HepG2 (cell line): Measurements from ENCODE around the gene MYORG. TPM values are rescaled to one million over a fixed set of nuclear protein-coding genes. Genes with fewer than 3 reads are reported as not detected.

Experiments used
- EP300 ChIP-seq, 3 experiments: sonication (generic) in 1 of 3; formaldehyde crosslinking in 1 of 3; IDR thresholded peaks; 2 replicates each; pipeline versions ENCODE4 v1.5.1 to v1.6.1; 2011 to 2020; ENCODE audit warnings: low read depth in 2 of 3, low read length in 2 of 3, borderline replicate concordance in 1 of 3, improper control_type of control experiment in 1 of 3, mild to moderate bottlenecking in 1 of 3, missing genetic modification reagents in 1 of 3, moderate library complexity in 1 of 3
- GABPB1 ChIP-seq: IDR thresholded peaks from 2 replicates; pipeline ENCODE4 v1.6.1; 2016; ENCODE audit warnings: mild to moderate bottlenecking, missing genetic modification reagents, moderate library complexity, missing compliant biosample characterization
- LCORL ChIP-seq, 2 experiments: fragments of 450-650 bp in 1 of 2; sonication (generic) in 1 of 2; formaldehyde crosslinking in 1 of 2; IDR thresholded peaks; 2 replicates each; pipeline versions ENCODE4 v1.5.0 to v1.6.1; 2017 to 2020; ENCODE audit warnings: antibody characterized with exemption in 1 of 2, missing genetic modification reagents in 1 of 2
- MEF2D ChIP-seq: sonication (generic); formaldehyde crosslinking; IDR thresholded peaks from 2 replicates; pipeline ENCODE4 v1.5.1; 2020; ENCODE audit warnings: mild to moderate bottlenecking, missing genetic modification reagents
- MEIS1 ChIP-seq: sonication (generic); formaldehyde crosslinking; IDR thresholded peaks from 2 replicates; pipeline ENCODE4 v1.9.0; 2021; ENCODE audit warnings: mild to moderate bottlenecking, missing genetic modification reagents, moderate library complexity, borderline replicate concordance
- MXI1 ChIP-seq: IDR thresholded peaks from 3 replicates; pipeline ENCODE4 v1.6.1; 2012; ENCODE audit warnings: low read depth, low read length, inconsistent platforms, borderline replicate concordance
- NONO ChIP-seq, 2 experiments: fragments of 450-650 bp in 1 of 2; sonication (generic) in 1 of 2; formaldehyde crosslinking in 1 of 2; IDR thresholded peaks in 1 of 2; conservative IDR thresholded peaks in 1 of 2; 2 replicates each; pipeline versions ENCODE4 v1.6.1 to v1.8.0; 2017 to 2022; ENCODE audit warnings: mild to moderate bottlenecking in 1 of 2, missing genetic modification reagents in 1 of 2, moderate library complexity in 1 of 2
- PHF21A ChIP-seq: sonication (generic); formaldehyde crosslinking; IDR thresholded peaks from 2 replicates; pipeline ENCODE4 v1.5.0; 2020; ENCODE audit warnings: mild to moderate bottlenecking, missing genetic modification reagents
- POLR2G ChIP-seq: fragments of 200-400 bp; formaldehyde crosslinking; IDR thresholded peaks from 2 replicates; pipeline ENCODE4 v1.6.1; 2018; ENCODE audit warnings: mild to moderate bottlenecking, low read depth, low read length, moderate library complexity
- SMC3 ChIP-seq: IDR thresholded peaks from 2 replicates; pipeline ENCODE4 v1.6.1; 2011; ENCODE audit warnings: low read length, improper control_type of control experiment
- SP5 ChIP-seq: IDR thresholded peaks from 2 replicates; pipeline ENCODE4 v1.6.1; 2016; ENCODE audit warnings: low read depth, borderline replicate concordance
- ZFP90 ChIP-seq: sonication (generic); formaldehyde crosslinking; IDR thresholded peaks from 2 replicates; pipeline ENCODE4 v1.8.0; 2022; ENCODE audit warnings: missing genetic modification reagents, mild to moderate bottlenecking, inconsistent platforms, borderline replicate concordance
- ZFY ChIP-seq: sonication (generic); formaldehyde crosslinking; IDR thresholded peaks from 2 replicates; pipeline ENCODE4 v1.4.0; 2020; ENCODE audit warnings: missing genetic modification reagents
- ZMAT3 ChIP-seq: sonication (generic); formaldehyde crosslinking; conservative IDR thresholded peaks from 2 replicates; pipeline ENCODE4 v1.7.0; 2021; ENCODE audit warnings: missing genetic modification reagents
- ZNF335 ChIP-seq: sonication (generic); formaldehyde crosslinking; IDR thresholded peaks from 2 replicates; pipeline ENCODE4 v1.4.0; 2020; ENCODE audit warnings: missing genetic modification reagents
- ZNF572 ChIP-seq: sonication (generic); formaldehyde crosslinking; IDR thresholded peaks from 2 replicates; pipeline ENCODE4 v1.5.1; 2020; ENCODE audit warnings: mild to moderate bottlenecking, missing genetic modification reagents
- ZNF614 ChIP-seq: IDR thresholded peaks from 2 replicates; pipeline ENCODE4 v1.6.1; 2018; ENCODE audit warnings: missing biosample characterization, missing genetic modification reagents, inconsistent platforms, borderline replicate concordance
- ZNF737 ChIP-seq: sonication (generic); formaldehyde crosslinking; IDR thresholded peaks from 2 replicates; pipeline ENCODE4 v1.5.0; 2020; ENCODE audit warnings: missing genetic modification reagents, mild to moderate bottlenecking, borderline replicate concordance
- polyA plus RNA-seq, 8 experiments: library from polyadenylated mRNA; depleted of rRNA in 3 of 8; stranded (reverse) in 7 of 8; unstranded in 1 of 8; fragments of >200 nt; fragmentation: Illumina TruSeq in 4 of 8; extraction: Trizol in 4 of 8; gene quantifications; 2 replicates each; pipeline versions ENCODE4 v1.2.1 to v1.2.3, GENCODE V29; 2011 to 2016; ENCODE audit warnings: low read depth in 4 of 8, missing spikeins in 1 of 8, mixed read lengths in 1 of 8; ENCODE audit not compliant: insufficient read depth in 1 of 8
- total RNA-seq, 5 experiments: library from RNA; depleted of rRNA; stranded (reverse); fragments of >200 nt; fragmentation: Illumina TruSeq; extraction: Trizol; gene quantifications; 2 replicates each; pipeline ENCODE4 v1.2.3, GENCODE V29; 2016; ENCODE audit warnings: low read depth in 1 of 5
- TF ChIP-seq, protein P1 (sequence below): IDR thresholded peaks from 2 replicates; pipeline ENCODE4 v1.6.1; 2016; ENCODE audit warnings: missing compliant biosample characterization, missing genetic modification reagents, borderline replicate concordance
- TF ChIP-seq, protein P2 (sequence below): sonication (generic); formaldehyde crosslinking; IDR thresholded peaks from 2 replicates; pipeline ENCODE4 v1.8.1; 2023; ENCODE audit warnings: mild to moderate bottlenecking, moderate library complexity, missing genetic modification reagents
- TF ChIP-seq, protein P3 (sequence below): sonication (generic); formaldehyde crosslinking; IDR thresholded peaks from 2 replicates; pipeline ENCODE4 v1.8.0; 2022; ENCODE audit warnings: missing genetic modification reagents, mild to moderate bottlenecking, moderate library complexity, borderline replicate concordance
- TF ChIP-seq, protein P4 (sequence below): sonication (generic); formaldehyde crosslinking; IDR thresholded peaks from 2 replicates; pipeline ENCODE4 v1.4.0; 2020; ENCODE audit warnings: mild to moderate bottlenecking, missing genetic modification reagents
- TF ChIP-seq, protein P5 (sequence below): sonication (generic); formaldehyde crosslinking; IDR thresholded peaks from 2 replicates; pipeline ENCODE4 v1.4.0; 2020; ENCODE audit warnings: missing genetic modification reagents

The MYORG gene
- total and polyA plus RNA-seq, 2 of the 13 experiments (the other 11 are each of a cell fraction or from before 2014, with no cell fraction given) = 11.1 to 22.4 TPM

DNA sequence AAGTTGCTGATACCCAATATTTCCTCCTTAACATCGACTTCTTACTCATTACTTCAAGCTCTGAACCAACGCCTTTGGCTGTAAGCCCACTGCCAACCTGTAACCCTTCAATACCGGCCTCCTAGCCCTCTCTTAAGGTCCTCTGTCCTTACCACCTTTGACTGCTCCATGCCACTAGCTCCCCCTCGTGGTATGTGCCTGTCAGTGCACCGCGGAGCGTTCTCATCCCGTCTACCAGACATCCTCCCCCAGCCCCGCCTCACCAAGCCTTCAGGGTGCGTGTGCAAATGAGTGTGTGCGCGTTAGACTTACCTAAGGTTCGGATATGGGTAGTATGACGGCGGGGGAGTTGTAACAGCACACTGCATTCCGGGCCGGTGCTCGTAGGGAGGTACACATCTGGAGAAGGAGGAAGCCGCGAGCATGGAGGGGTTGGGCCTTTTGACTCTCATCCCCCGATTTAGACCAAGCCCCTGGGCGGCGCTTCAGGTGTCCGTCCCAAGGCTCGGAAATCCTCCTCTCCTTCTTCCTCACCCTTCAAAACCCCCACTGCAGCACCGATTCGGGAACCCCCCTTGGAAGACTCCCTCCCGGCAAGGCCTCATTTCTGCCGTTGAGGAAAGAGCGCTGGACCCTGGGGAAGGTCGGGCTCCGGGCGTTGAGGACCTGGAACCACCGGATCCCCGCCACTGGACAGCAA is 2.8 kb upstream of the MYORG start (continued):
- TF ChIP-seq SMC3 (peak; percentile 98), POLR2G (peak; percentile 26), ZNF737 (CRISPR knock-in tag) (no peak), ZFY (CRISPR knock-in tag) (no peak), GABPB1 (CRISPR knock-in tag) (peak; percentile 29), ZFP90 (0 out of 2 replicates have a peak, but pooled peaks have one; percentile 62), MEIS1 (CRISPR knock-in tag) (0 out of 2 replicates have a peak, but pooled peaks have one; percentile 33), PHF21A (peak; percentile 61; the same call in 1 of the 2 replicates), MXI1 (peak; percentile 46; the same call in 1 of the 3 replicates), EP300 (IDR thresholded peaks at IDR 0.05; ENCODE audit: low read depth in 2 of 2, low read length in 2 of 2) (no peak), EP300 (CRISPR knock-in tag; IDR thresholded peaks at IDR 0.05; ENCODE audit: borderline replicate concordance) (0 out of 2 replicates have a peak, but pooled peaks have one; percentile 13), ZNF614 (peak; percentile 53; the same call in 1 of the 2 replicates), MEF2D (CRISPR knock-in tag) (no peak), NONO (IDR thresholded peaks at IDR 0.05) (no peak), NONO (CRISPR knock-in tag; conservative IDR thresholded peaks at IDR 0.05) (0 out of 2 replicates have a peak, but pooled peaks have one; percentile 39), ZMAT3 (CRISPR knock-in tag) (no peak), SP5 (CRISPR knock-in tag) (peak; percentile 46; the same call in 1 of the 2 replicates), ZNF335 (no peak; the same call in 1 of the 2 replicates), ZNF572 (CRISPR knock-in tag) (0 out of 2 replicates have a peak, but pooled peaks have one; percentile 63), LCORL (IDR thresholded peaks at IDR 0.05) (no peak), LCORL (CRISPR knock-in tag; IDR thresholded peaks at IDR 0.05) (peak; percentile 71; the same call in 1 of the 2 replicates)
- TF ChIP-seq, protein P1, sequence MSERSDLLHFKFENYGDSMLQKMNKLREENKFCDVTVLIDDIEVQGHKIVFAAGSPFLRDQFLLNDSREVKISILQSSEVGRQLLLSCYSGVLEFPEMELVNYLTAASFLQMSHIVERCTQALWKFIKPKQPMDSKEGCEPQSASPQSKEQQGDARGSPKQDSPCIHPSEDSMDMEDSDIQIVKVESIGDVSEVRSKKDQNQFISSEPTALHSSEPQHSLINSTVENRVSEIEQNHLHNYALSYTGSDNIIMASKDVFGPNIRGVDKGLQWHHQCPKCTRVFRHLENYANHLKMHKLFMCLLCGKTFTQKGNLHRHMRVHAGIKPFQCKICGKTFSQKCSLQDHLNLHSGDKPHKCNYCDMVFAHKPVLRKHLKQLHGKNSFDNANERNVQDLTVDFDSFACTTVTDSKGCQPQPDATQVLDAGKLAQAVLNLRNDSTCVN (CRISPR knock-in tag) = peak; percentile 62; the same call in 1 of the 2 replicates
- TF ChIP-seq, protein P2, sequence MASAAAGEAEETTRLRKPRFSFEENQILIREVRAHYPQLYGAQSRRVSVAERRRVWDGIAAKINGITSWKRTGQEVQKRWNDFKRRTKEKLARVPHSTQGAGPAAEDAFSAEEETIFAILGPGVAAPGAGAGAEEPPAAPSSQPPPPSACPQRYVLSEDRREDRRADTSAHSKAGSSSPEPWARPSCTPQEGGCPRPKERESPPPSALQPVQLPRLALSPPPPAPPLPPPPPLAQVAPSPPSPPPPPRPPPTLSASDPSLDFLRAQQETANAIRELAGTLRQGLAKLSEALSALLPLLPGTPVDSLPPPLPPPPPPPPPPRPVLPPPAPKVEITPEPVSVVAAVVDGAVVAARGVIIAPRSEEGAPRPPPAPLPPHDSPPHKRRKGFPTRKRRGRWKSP (CRISPR knock-in tag) = no peak
- TF ChIP-seq, protein P3, sequence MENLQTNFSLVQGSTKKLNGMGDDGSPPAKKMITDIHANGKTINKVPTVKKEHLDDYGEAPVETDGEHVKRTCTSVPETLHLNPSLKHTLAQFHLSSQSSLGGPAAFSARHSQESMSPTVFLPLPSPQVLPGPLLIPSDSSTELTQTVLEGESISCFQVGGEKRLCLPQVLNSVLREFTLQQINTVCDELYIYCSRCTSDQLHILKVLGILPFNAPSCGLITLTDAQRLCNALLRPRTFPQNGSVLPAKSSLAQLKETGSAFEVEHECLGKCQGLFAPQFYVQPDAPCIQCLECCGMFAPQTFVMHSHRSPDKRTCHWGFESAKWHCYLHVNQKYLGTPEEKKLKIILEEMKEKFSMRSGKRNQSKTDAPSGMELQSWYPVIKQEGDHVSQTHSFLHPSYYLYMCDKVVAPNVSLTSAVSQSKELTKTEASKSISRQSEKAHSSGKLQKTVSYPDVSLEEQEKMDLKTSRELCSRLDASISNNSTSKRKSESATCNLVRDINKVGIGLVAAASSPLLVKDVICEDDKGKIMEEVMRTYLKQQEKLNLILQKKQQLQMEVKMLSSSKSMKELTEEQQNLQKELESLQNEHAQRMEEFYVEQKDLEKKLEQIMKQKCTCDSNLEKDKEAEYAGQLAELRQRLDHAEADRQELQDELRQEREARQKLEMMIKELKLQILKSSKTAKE (CRISPR knock-in tag) = peak; percentile 55; the same call in 1 of the 2 replicates
- TF ChIP-seq, protein P4, sequence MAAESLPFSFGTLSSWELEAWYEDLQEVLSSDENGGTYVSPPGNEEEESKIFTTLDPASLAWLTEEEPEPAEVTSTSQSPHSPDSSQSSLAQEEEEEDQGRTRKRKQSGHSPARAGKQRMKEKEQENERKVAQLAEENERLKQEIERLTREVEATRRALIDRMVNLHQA (CRISPR knock-in tag) = no peak
- TF ChIP-seq, protein P5, sequence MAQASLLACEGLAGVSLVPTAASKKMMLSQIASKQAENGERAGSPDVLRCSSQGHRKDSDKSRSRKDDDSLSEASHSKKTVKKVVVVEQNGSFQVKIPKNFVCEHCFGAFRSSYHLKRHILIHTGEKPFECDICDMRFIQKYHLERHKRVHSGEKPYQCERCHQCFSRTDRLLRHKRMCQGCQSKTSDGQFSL (CRISPR knock-in tag) = 0 out of 2 replicates have a peak, but pooled peaks have one; percentile 36
